Measurements from ENCODE around the gene BDP1.
"Not testable (repeated sequence)": the region's sequence is repeated elsewhere in the genome, so short reads cannot be mapped to it uniquely, and the experiment has no call there.

The BDP1 gene

DNA sequence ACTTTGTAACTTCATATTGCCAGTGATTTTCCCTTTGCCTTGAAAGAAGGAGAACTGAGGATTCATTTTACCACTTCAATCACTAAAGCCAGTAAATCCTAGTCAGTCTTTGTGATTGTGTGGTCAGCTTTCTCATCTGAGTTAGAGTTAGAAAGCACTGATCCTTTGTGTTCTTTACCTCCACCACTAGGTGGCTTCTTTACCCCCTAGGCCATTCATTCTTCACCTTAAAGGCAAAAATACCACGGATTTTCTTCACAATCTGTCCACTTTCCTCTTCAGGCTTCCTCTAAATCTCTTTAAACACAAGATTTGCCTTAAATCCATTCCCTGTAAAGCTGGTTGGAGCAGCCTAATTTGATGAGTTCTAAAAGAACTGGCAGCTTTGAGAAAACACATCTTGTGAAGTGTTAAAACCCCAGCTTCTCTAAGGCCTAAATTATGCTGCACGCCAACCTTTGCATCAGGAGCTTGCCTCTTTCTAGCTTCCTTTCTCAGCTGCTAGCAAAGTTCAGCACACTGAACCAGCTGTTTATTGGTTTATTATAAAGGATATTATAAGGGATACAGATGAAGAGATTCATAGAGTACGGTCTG, 20.4 kb downstream of the BDP1 start:
- no peak for DNase-seq

DNA sequence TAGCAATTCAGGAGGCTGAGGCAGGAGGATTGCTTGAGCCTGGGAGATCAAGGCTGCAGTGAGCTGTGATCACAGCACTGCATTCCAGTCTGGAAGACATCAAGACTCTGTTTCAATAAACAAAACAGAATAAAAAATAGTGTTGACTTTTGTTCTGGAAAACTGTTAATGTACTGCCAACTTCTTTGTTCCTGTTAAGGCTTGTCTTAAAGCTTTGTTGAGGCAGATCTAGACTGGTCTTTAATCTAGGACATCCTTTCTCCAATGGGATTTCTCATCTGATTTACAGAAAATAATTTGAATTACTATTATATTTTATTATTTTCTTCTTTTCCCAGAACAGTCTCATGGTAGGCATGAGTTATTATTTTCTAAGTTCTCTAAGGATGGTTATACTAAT, 26.0 kb downstream of the BDP1 start:
- no peak for DNase-seq

DNA sequence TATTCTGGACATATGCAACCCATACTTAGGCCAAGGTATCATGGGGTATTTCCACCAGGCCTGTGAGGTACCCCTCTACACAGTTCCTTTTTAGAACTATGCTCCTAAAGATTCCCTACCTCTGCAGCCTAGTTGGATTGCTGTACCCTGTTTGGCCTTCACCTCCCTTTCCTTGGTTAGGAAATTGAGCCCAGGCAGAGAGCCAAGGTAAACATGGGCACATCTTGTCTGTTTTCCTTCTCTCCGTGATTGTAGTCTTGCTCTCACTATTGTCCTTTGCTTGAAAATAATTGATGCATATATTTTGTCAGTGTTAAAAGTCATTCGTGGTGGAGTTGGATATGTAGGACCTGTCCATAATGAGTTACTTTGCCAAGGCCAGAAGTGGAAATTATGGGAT, 26.7 kb downstream of the BDP1 start:
- peak in 1 of 2 experiments; percentile 17 for DNase-seq

DNA sequence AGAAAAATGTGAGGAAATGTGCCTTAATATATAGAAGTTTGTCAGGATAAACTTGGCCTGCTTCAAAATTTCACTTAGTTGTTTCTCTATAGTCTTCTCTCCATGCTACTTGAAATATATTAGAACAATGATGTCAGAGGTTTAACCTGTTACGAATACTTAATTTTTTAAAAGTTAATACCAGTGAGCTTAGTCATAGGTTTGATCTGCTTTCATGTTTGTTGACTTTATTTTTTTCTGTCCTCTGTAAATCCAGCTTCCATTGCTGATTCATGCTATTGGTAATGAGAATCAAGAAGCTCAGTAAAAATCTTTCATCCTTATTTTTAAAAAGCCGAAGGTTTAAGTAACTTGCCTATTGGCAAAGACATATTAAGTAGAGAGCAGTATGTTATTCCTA, 27.9 kb downstream of the BDP1 start:
- no peak for DNase-seq

DNA sequence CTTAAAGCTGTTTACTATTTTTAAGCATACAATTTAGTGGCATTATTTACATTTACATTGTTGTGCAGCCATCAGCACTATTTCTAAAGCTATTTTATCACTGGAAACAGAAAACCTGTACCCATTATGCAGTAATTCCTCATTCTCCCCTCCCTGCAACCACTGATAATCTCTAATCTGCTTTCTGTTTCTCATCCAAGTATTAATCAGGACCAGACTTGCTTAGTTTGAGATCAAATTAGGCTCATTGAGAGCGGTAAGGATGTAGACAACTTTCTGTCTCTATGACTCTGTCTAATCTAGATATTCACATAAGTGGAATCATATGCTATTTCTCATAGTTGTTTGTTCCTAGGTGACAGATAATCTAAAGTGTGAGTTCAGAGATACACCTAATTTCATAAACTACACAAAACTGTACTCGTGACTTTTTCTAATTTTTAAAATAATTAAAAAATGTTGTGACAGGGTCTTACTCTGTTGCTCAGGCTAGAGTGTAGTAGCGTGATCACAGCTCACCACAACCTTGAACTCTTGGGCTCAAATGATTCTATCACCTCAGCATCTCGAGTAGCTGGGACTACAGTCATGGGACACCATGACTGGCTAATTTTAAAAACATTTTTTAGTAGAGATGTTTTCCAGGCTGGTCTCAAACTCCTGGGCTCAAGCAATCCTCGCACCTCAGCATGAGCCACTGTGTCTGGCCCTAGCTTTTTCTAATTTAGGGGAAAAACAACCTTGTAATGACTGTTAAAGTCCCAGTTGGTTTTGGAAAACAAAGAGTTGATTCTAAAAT, 37.6 kb downstream of the BDP1 start:
- no peak for DNase-seq

DNA sequence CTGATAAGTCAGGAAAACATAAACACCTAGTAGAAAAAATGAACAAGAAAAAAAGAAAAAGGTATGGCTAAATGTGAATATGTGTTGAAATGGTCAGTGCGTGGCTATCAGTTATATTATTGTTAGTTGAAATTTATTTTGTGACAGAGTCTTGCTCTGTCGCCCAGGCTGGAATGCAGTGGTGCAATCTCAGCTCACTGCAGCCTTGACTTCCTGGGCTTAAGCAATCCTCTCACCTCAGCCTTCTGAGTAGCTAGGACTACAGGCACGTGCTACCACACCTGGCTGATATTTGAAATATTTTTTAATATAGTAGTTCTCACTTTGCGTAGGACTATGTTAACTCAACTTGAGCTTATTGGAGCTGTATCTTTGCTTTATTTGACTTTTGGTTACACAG, 38.8 kb downstream of the BDP1 start:
- DNase-seq, result not testable (repeated sequence)

DNA sequence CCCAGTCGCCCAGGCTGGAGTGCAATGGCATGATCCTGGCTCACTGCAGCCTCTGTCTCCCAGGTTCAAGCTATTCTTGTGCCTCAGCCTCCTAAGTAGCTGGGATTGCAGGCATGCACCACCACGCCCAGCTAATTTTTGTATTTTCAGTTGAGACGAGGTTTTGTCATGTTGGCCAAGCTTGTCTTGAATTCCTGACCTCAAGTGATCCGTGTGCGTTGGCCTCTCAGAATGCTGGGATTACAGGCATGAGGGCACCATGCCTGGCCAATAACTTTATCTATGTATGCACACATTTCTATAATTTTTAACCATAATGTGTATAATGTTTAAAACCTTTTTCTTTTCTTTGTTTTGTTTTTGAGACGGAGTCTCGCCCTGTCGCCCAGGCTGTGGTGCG, 43.3 kb downstream of the BDP1 start:
- DNase-seq, result not testable (repeated sequence)

DNA sequence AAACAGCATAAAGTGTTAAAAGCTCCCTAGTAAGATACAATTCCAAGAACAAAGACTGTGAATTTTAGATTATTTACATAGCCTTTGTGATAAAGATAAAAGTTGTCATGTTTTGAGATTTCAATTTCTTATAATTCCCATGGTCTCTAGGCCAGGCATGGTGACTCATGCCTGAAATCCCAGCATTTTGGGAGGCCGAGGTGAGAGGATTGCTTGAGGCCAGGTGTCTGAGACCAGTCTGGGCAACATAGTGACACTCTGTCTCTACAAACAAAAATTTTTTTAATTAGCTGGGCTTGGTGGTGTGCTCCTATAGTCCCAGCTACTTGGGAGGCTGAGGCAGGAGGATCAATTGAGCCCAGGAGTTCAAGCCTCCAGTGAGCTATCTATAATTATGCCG, 48.1 kb downstream of the BDP1 start:
- no peak for DNase-seq

DNA sequence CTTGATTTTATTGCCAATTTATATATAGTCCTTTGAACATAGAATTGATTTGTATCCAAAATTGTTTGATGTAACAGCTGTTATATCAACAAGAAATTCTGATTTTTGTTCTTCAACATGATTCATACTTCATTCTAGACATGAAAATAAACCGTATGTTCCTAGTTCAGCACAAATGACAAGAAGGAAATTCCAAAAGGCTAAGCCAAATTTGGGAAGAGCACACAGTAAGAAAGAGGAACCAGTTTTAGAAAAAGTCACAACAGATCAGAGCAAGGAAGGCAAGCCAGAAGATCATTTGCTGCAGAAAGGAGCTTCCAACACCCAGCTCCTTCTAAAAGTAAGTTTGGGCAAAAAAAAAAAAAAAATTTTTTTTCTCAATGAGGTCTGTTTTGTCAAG, 66.7 kb downstream of the BDP1 start:
- no peak for DNase-seq

DNA sequence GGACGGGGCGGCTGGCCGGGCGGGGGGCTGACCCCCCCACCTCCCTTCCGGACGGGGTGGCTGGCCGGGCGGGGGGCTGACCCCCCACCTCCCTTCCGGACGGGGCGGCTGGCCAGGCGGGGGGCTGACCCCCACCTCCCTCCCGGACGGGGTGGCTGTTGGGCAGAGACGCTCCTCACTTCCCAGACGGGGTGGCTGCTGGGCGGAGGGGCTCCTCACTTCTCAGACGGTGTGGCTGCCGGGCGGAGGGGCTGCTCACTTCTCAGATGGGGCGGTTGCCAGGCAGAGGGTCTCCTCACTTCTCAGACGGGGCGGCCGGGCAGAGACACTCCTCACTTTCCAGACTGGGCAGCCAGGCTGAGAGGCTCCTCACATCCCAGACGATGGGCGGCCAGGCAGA, 70.2 kb downstream of the BDP1 start:
- DNase-seq, result not testable (repeated sequence)

DNA sequence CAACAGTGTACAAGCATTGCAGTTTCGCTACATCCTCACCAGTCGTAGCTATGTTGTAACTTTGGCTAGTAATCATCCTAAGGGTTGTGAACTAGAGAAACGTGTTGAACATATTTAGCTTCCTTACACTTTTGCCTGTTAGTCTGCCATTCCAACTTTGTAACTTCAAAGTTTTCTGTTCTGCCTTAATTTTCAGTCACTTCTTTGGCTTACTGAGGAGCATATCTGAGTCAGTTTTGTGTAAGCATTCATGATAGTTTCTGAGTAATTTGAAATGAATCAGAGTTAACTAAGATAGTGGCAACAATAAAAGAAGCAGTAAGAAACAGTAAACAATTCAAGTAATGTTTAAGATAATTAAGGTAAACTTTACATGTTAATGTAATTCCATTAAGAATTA, 72.8 kb downstream of the BDP1 start:
- DNase-seq, result no peak

DNA sequence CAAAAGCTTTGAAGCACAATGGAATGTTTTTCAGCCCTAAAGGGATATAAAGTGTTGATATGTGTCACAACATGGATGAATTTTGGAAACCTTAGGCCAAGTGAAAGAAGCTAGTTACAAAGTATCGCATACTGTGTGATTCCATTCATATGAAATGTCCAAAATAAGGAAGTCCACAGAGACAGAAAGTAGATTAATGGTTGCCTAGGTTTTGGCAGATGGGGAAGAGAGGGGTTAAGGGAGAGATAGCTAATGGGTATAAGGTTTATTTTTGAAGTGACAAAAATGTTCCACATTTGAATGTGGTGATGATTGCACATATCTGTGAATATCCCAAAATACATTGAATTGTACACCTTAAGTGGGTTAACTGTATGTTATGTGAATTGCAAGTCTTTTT, 74.2 kb downstream of the BDP1 start:
- DNase-seq, result no peak

DNA sequence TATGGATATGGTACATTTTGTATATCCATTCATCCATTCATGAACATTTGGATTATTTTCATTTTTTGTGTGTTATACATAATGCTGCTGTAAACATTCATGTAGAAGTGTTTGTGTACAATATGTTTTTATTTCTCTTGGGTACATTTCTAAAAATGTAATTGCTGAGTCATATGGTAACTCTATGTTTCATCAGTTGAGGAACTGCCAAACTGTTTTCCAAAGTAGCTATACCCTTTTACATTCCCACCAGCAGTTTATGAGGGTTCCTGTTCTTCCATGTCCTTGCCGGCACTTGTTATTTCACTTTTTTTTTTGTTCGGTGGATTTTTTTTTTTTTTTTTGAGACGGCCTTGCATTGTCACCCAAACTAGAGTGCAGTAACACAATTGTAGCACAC, 77.7 kb downstream of the BDP1 start:
- DNase-seq, result no peak

DNA sequence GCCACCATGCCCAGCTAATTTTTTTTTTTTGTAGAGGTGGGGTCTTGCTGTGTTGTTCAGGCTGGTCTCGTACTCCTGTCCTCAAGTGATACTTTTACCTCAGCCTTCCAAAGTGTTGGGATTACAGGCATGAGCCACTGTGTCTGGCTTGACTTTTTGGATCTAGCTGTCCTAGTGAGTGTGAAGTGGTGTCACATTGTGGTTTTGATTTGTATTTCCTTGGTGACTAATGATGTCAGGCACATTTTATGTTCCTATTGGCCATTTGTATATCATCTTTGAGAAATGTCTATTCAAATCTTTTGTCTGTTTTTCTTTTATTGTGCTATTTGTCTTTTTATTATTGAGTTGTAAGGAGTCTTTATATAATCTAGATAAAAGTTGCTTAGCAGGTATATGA, 78.2 kb downstream of the BDP1 start:
- no peak for DNase-seq

DNA sequence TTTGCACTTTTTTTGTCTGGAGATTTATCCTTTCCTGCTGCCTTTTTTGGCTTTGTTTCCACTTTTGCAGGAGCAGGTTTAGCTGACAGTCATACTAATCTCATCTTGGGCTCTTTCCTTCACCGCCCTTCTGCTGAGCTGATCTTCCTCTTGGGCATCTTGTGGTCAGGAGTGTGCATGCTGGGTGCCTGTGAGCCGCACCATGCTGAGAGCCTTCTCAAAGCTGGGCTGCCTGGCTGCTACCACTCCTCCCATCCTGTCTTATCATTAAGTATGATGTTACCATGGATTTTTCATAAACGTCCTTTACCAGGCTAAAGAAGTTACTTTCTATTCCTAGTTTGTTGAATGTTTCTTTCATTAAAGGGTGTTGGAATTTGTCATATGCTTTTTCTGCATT, 82.2 kb downstream of the BDP1 start:
- no peak for DNase-seq

DNA sequence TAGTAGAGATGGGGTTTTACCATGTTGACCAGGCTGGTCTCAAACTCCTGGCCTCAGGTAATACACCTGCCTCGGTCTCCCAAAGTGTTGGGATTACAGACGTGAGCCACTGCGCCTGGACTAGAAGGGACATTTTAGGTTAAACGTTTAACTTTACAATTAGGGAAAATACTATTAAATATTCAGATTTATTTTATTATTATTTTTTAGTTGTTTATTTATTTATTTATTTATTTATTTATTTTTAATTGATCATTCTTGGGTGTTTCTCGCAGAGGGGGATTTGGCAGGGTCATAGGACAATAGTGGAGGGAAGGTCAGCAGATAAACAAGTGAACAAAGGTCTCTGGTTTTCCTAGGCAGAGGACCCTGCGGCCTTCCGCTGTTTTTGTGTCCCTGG, 95.4 kb downstream of the BDP1 start:
- not testable (repeated sequence) for DNase-seq

DNA sequence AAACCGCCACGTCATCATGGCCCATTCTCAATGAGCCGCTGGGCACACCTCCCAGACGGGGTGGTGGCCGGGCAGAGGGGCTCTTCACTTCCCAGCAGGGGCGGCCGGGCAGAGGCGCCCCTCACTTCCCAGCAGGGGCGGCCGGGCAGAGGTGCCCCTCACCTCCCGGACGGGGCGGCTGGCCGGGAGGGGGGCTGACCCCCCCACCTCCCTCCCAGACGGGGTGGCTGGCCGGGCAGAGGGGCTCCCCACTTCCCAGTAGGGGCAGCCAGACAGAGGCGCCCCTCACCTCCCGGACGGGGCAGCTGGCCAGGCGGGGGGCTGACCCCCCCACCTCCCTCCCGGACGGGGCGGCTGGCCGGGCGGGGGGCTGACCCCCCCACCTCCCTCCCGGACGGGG, 96.1 kb downstream of the BDP1 start:
- DNase-seq, result not testable (repeated sequence)

DNA sequence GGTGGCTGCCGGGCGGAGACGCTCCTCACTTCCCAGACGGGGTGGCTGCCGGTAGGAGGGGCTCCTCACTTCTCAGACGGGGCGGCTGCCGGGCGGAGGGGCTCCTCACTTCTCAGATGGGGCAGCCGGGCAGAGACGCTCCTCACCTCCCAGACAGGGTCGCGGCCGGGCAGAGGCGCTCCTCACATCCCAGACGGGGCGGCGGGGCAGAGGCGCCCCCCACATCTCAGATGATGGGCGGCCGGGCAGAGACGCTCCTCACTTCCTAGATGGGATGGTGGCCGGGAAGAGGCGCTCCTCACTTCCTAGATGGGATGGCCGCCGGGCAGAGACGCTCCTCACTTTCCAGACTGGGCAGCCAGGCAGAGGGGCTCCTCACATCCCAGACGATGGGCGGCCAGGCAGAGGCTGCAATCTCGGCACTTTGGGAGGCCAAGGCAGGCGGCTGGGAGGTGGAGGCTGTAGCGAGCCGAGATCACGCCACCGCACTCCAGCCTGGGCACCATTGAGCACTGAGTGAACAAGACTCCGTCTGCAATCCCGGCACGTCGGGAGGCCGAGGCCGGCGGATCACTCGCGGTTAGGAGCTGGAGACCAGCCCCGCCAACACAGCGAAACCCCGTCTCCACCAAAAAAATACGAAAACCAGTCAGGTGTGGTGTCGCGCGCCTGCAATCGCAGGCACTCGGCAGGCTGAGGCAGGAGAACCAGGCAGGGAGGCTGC, 96.7 kb downstream of the BDP1 start:
- DNase-seq, result not testable (repeated sequence)

DNA sequence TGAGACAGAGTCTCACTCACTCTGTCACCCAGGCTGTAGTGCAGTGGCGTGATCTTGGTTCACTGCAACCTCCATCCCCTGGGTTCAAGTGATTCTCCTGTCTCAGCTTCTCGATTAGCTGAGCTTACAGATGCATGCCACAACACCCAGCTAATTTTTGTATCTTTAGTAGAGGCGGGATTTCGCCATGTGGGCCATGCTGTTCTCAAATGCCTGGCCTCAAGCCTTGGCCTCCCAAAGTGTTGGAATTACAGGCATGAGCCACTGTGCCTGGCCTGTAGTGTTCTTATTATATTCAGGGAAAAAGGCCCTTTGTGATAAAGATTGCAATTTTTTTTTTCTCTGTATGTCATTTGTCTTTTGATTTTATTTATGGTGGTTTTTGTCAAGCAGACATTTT, 107.7 kb downstream of the BDP1 start:
- DNase-seq, result no peak

DNA sequence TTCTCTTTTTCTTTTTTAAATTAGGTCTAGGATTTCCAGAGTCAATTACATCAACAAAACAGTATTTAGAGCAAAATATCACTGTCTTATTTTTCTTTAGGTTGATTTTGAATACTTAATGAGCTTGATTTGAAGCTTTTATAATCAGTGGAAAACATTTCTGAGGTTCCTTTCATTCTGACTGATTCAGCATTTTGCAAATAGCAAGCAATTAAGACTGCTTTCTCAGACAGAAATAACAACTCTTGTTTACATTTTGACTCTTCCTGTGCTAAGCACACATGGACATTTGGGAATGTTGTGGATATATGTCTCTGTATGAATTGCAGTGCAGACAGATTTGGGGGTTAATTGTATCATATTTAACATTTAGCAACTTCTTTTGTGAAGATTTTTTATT, 109.4 kb downstream of the BDP1 start:
- DNase-seq, result no peak

DNA sequence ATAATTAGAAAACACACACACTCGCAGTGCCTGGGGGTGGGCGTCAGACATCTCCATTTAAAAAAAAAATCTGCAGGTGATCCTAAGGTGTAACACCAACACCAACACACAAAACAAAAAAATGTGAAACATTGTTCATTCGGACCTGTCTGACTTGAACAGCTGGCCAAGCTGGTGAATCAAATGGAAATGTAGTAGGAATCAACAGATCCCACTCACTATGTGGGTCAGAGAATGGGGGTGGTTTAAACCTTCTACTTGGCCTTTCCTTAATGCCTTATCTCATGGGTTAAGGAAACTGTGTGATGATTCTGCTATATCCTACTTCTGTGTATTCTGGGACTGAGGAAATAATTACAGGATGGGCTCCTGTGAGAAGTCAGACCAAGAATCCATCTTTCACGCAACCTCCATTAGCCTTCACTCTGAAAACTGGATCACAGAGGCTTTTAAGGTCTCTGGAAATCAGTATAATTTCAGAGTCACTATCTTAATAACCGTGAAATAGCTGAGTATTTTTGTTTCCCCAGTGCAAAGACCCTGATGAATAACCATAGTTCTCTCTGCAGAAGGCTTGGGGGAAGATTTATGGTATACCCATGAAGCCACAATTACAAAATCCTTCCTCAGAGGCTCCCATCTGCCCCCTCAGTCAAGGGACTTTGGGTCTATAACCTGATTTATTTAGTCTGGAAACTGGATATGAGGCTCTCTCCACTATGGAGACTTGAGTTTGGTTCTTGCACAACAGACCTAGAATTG, 114.5 kb downstream of the BDP1 start:
- DNase-seq, result no peak

DNA sequence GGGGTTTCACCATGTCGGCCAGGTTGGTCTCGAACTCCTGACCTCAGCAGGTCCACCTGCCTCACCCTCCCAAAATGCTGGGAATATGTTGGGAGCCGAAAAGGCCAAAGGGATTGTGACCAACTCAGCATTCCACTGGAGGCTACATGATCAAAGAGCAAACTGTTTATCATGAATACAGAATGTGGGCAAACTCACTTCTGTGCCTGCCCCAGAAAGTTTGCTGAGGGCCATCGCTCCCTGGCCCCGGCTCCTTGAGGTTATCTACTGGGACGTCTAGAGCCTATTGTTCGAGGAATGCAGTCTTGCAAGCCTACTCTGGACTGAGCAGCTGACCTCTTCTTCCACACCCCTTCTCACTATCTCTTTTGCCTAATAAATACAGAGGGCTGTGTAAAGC, 116.4 kb downstream of the BDP1 start:
- DNase-seq, result not testable (repeated sequence)

DNA sequence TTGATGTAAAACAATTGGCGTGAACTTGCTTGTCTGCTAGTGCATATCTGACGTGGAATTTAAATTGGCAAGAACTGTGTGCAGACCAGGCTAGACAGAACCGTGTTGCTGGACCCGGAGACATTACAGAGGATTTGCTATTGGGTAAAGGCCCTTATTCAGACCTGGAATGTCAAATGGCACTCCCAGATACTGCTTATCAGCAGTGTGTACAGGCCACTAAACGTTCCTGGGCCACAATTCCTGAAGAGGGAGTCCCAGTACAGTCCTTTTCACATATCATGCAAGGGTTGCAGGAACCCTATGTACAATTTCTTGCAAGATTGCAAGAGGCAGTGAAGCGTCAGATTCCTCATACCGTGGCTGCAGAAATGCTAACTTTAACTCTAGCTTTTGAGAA, 118.1 kb downstream of the BDP1 start:
- DNase-seq, result no peak

Measured in NCI-H1930 (cell line).